Stomach (tissue), 9 donors: Measurements from ENCODE around the gene AK5. TPM values are rescaled to one million over a fixed set of nuclear protein-coding genes. Genes with fewer than 3 reads are reported as not detected.

Experiments used
- DNase-seq, 2 donors: peaks; one replicate each; pipeline versions ENCODE4 v3.0.0 to v3.0.0-alpha.2; 2013 to 2019
- H3K27ac ChIP-seq, 5 donors: fragments of 200-600 bp in 4 of 5; sonication (generic) in 4 of 5; one replicate each; pipeline ENCODE4 v1.5.1; 2013 to 2019; ENCODE audit warnings: mild to moderate bottlenecking in 1 of 5, moderate library complexity in 1 of 5
- H3K27me3 ChIP-seq, 3 donors: fragments of 200-600 bp; sonication (generic); one replicate each; pipeline ENCODE4 v1.5.1; 2017 to 2019; ENCODE audit warnings: mixed run types in 1 of 3
- H3K36me3 ChIP-seq, 4 donors: fragments of 200-600 bp; sonication (generic); 1 replicate in 3 of 4; 2 replicates in 1 of 4; pipeline ENCODE4 v1.5.1; 2016 to 2019
- H3K4me1 ChIP-seq, 4 donors: fragments of 200-600 bp; sonication (generic); one replicate each; pipeline ENCODE4 v1.5.1; 2016 to 2019
- H3K4me3 ChIP-seq, 4 donors: fragments of 200-600 bp; sonication (generic) in 3 of 4; one replicate each; pipeline ENCODE4 v1.5.1; 2016 to 2019; ENCODE audit warnings: mild to moderate bottlenecking in 1 of 4
- H3K9me3 ChIP-seq, 4 donors: fragments of 200-600 bp; sonication (generic); one replicate each; pipeline ENCODE4 v1.5.1; 2016 to 2019
- EP300 ChIP-seq: sonication (generic); formaldehyde crosslinking; IDR thresholded peaks from one replicate; pipeline ENCODE4 v1.6.1; 2017; ENCODE audit warnings: antibody characterized with exemption
- POLR2A ChIP-seq, 4 donors: fragments of 450-650 bp; IDR thresholded peaks; one replicate each; pipeline ENCODE4 v1.6.1; 2016; ENCODE audit warnings: antibody characterized with exemption in 4 of 4, control low read depth in 2 of 4, mild to moderate bottlenecking in 1 of 4, moderate library complexity in 1 of 4
- POLR2AphosphoS5 ChIP-seq, 3 donors: sonication (generic); formaldehyde crosslinking; IDR thresholded peaks; one replicate each; pipeline ENCODE4 v1.6.1; 2016; ENCODE audit warnings: antibody characterized with exemption in 3 of 3
- WGBS, 5 donors: extraction: QIAGEN DNeasy Blood & Tissue Kit in 3 of 5; methylation state at CpG; one replicate each; pipeline versions ENCODE4 v1.1.5 to v1.1.7; 2013 to 2018; 5-methylcytosine and 5-hydroxymethylcytosine counted together
- intact Hi-C: fragments of 100-400 bp; cut with DNase I; formaldehyde crosslinking; loops from one replicate; pipeline ENCODE4 v1.15.1; 2023; ENCODE audit warnings: low total_unique reads
- polyA plus RNA-seq, 3 donors: library from polyadenylated mRNA; stranded (reverse); fragments of 200-250 nt; gene quantifications; one replicate each; pipeline ENCODE4 v1.2.3, GENCODE V29; 2013
- total RNA-seq, 5 donors: library from RNA; depleted of rRNA; stranded (reverse); fragments of >200 nt; gene quantifications; one replicate each; pipeline versions ENCODE4 v1.1.0 to v1.2.3, GENCODE V29; 2014 to 2016
- TF ChIP-seq, protein P1 (sequence below), 7 experiments: fragments of 450-650 bp in 4 of 7; fragments of 200-600 bp in 3 of 7; sonication (generic) in 3 of 7; IDR thresholded peaks; one replicate each; pipeline ENCODE4 v1.5.1; 2016 to 2019; ENCODE audit warnings: antibody characterized with exemption in 7 of 7, control low read depth in 2 of 7, mild to moderate bottlenecking in 1 of 7
- donor health status: healthy with polysubstance abuse.
- donor health status: Bipolar disorder and iron deficiency.
- donor health status: healthy.

AK5 gene
- total and polyA plus RNA-seq, 8 donors = 0.23 to 5.0 (median 1.3) TPM; not detected in 3

DNA sequence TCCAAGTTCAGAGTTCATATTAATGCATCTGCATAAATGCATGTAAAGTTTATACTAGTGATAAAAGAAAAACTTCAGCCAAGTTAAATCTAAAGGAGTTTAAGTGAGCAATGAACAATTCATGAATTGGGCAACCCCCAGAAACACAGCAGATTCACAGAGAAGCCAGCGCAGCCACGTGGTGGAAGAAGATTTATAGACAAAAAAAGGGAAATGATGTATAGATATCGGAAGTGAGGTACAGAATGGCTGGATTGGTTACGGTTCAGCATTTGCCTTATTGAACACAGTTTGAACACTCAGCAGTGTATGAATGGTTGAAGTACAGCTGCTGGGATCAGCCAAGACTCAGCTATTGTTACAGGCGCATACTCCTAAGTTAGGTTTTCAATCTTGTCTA is 5.7 kb downstream of the AK5 start:
- peaks cover 5 to 9% (median 8%) of the 10 kb centered on the region in 4 donors for H3K4me1 ChIP-seq
- H3K27me3 ChIP-seq = peaks cover 0 to 33% (median 9%) of the 10 kb centered on the region in 3 donors
- no peaks in the 10 kb centered on the region for H3K9me3 ChIP-seq
- intact Hi-C loops = no loop called here
- DNase-seq = no peak
- no peak overlapping the region for H3K27ac ChIP-seq
- TF ChIP-seq POLR2A (IDR thresholded peaks at IDR 0.05) = no peak
- TF ChIP-seq POLR2AphosphoS5 (IDR thresholded peaks at IDR 0.05) = no peak
- no peak for TF ChIP-seq EP300
- TF ChIP-seq, protein P1, sequence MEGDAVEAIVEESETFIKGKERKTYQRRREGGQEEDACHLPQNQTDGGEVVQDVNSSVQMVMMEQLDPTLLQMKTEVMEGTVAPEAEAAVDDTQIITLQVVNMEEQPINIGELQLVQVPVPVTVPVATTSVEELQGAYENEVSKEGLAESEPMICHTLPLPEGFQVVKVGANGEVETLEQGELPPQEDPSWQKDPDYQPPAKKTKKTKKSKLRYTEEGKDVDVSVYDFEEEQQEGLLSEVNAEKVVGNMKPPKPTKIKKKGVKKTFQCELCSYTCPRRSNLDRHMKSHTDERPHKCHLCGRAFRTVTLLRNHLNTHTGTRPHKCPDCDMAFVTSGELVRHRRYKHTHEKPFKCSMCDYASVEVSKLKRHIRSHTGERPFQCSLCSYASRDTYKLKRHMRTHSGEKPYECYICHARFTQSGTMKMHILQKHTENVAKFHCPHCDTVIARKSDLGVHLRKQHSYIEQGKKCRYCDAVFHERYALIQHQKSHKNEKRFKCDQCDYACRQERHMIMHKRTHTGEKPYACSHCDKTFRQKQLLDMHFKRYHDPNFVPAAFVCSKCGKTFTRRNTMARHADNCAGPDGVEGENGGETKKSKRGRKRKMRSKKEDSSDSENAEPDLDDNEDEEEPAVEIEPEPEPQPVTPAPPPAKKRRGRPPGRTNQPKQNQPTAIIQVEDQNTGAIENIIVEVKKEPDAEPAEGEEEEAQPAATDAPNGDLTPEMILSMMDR (IDR thresholded peaks at IDR 0.05) = no peak
- H3K4me3 ChIP-seq = no peak overlapping the region
- WGBS, 5 donors = 72 to 84% (median 82%) methylated on average over 5 of the region's 5 CpGs
- no peaks in the 10 kb centered on the region for H3K36me3 ChIP-seq

DNA sequence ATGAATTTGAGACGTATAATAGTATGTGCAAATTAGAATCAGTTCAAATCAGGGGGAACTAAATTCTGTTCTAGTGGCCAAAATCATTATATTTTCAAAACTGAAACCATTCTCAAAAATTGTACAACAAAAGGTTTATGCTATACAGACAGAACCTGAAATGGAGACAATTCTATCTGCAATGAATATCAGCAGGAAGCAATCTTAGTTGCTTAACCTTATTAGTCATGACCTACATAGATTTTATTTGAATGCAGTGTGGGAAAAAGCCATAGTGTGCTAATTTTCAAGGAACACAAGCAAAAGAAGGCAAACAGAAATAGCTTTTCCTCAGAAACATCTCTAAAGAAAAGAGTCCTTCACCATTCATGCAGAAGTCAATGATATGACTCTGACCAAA is 6.5 kb downstream of the AK5 start:
- Histone ChIP-seq H3K4me3 (no peak overlapping the region), H3K36me3 (no peaks in the 10 kb centered on the region), H3K27me3 (peaks cover 0 to 25% (median 2%) of the 10 kb centered on the region in 3 donors), H3K27ac (no peak overlapping the region), H3K4me1 (peaks cover 0 to 2% (median under 1%) of the 10 kb centered on the region in 4 donors), H3K9me3 (no peaks in the 10 kb centered on the region)
- no peak for DNase-seq
- TF ChIP-seq POLR2A (IDR thresholded peaks at IDR 0.05) (no peak), EP300 (no peak), POLR2AphosphoS5 (IDR thresholded peaks at IDR 0.05) (no peak)
- TF ChIP-seq, protein P1 (IDR thresholded peaks at IDR 0.05) = no peak
- WGBS, 5 donors = 46 to 74% (median 56%) methylated on average over 1 of the region's 1 CpG
- intact Hi-C loops = no loop called here

DNA sequence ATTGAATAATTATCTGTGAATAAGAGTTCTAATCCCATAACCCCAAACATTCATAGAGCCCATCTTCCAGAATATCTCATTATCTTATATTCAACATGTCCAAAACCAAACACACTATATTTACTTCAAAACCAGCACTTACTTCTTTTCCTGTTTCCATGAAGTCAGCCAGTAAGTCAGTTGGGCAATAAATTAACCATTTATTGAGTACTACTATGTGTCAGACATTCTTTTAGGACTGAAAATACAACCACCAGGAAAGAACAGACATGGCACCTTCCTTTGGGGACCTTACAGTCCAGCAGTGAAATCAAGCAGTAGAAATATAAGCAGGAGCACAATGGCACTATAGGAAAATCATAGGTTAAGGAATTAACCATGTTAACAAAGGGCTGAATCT is 8.8 kb downstream of the AK5 start:
- TF ChIP-seq, protein P1 (IDR thresholded peaks at IDR 0.05) = no peak
- no peak for TF ChIP-seq POLR2A (IDR thresholded peaks at IDR 0.05)
- TF ChIP-seq EP300 = no peak
- no peak for TF ChIP-seq POLR2AphosphoS5 (IDR thresholded peaks at IDR 0.05)
- no peaks in the 10 kb centered on the region for H3K4me1 ChIP-seq
- H3K27me3 ChIP-seq = peaks cover 0 to 6% (median 0%) of the 10 kb centered on the region in 3 donors
- H3K27ac ChIP-seq = no peak overlapping the region
- no peaks in the 10 kb centered on the region for H3K36me3 ChIP-seq
- intact Hi-C loops = no loop called here
- H3K4me3 ChIP-seq = no peak overlapping the region
- no peaks in the 10 kb centered on the region for H3K9me3 ChIP-seq
- DNase-seq = no peak

DNA sequence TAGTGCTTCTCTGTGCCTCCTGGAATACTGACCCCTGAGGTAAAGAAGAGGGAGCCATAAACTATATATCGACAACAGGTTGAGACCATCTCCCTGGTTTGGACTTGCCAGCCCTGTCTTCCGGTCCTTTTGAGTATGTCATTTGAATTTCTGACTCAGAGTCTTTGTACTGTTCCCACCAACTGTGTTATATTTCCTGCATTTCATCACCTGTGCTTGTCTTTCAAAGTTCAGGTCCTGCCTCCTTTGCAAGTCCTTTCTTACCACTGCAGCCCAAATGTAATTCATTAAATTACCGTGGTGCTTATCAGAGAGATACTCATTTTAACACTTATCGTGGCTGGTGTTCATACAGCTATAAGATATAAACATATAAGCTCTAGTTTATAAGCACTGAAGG is 10.7 kb downstream of the AK5 start:
- no peak for DNase-seq
- WGBS, 5 donors = 62 to 84% (median 66%) methylated on average over 4 of the region's 4 CpGs

More for the DNA sequence above, 10.7 kb downstream of the AK5 start:
- intact Hi-C loops = no loop called here
- Histone ChIP-seq H3K4me1 (no peaks in the 10 kb centered on the region), H3K36me3 (no peaks in the 10 kb centered on the region), H3K4me3 (no peak overlapping the region), H3K9me3 (no peaks in the 10 kb centered on the region), H3K27me3 (no peaks in the 10 kb centered on the region), H3K27ac (no peak overlapping the region)
- TF ChIP-seq, protein P1 (IDR thresholded peaks at IDR 0.05) = no peak
- TF ChIP-seq POLR2AphosphoS5 (IDR thresholded peaks at IDR 0.05) (no peak), POLR2A (IDR thresholded peaks at IDR 0.05) (no peak), EP300 (no peak)
